Measurements from ENCODE around the gene RABEPK.

DNA sequence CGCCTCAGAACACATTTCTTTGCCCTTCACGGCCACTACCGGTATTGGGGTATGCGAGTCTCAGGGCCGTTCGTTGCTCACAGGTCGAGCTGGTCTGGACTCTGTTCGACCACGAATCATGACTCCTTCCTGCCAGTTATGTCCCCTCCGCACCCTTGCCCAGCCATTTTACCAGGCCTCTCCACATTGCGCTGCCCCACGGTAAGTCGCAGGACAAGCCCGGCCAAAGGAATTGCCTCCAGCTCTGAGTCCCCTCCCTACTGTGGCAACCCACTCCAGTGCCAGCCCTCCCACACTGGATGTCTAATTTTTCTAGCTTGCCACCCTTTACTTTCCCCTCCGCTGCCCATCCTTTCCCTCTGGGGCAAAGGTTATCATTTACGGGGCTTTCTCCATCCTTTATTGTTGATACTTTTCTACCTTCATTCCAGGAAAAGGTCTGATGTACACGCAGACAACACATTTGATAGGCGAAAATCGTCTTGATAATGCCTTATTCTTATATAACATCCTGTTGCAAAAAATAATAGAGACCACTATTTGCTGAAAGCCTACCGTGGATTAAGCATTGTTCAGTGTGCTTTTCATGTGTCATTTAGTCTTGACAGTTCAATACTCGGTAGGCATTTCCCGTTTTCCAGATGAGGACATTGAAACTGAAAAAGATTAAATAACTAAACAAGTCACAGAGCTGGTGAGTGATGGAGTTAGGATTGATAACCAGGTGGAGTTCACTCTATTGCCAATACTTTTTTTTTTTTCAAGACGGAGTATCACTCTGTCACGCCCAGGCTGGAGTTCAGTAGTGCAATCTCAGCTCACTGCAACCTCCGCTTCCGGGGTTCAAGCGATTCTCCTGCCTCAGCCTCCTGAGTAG lies 41.8 kb downstream of the RABEPK start:
- TF ChIP-seq, protein P1, sequence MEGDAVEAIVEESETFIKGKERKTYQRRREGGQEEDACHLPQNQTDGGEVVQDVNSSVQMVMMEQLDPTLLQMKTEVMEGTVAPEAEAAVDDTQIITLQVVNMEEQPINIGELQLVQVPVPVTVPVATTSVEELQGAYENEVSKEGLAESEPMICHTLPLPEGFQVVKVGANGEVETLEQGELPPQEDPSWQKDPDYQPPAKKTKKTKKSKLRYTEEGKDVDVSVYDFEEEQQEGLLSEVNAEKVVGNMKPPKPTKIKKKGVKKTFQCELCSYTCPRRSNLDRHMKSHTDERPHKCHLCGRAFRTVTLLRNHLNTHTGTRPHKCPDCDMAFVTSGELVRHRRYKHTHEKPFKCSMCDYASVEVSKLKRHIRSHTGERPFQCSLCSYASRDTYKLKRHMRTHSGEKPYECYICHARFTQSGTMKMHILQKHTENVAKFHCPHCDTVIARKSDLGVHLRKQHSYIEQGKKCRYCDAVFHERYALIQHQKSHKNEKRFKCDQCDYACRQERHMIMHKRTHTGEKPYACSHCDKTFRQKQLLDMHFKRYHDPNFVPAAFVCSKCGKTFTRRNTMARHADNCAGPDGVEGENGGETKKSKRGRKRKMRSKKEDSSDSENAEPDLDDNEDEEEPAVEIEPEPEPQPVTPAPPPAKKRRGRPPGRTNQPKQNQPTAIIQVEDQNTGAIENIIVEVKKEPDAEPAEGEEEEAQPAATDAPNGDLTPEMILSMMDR (IDR thresholded peaks at IDR 0.05), result no peak
- TF ChIP-seq POLR2A (IDR thresholded peaks at IDR 0.05) (no peak), EP300 (IDR thresholded peaks at IDR 0.05; ENCODE audit: low read depth) (no peak)

Data from transverse colon (tissue), 3 donors.